K562 (cell line): Measurements from ENCODE around the gene LZTR1. TPM values are rescaled to one million over a fixed set of nuclear protein-coding genes. Genes with fewer than 3 reads are reported as not detected.
A peak's percentile ranks its signal among the peaks of the same experiment; 100 is the strongest.

Experiments used
- BMI1 ChIP-seq: fragments of 150-350 bp; IDR thresholded peaks from 2 replicates; pipeline ENCODE4 v1.6.1; 2014; ENCODE audit warnings: low read length
- CXXC5 ChIP-seq: fragments of 250-450 bp; sonication (Bioruptor Pico); IDR thresholded peaks from 2 replicates; pipeline ENCODE4 v1.8.0; 2022; ENCODE audit warnings: inconsistent platforms, mild to moderate bottlenecking, moderate library complexity
- EP300 ChIP-seq: IDR thresholded peaks from 2 replicates; pipeline ENCODE4 v1.6.1; 2012; ENCODE audit warnings: low read length, improper control_type of control experiment
- GTF2F1 ChIP-seq: IDR thresholded peaks from 2 replicates; pipeline ENCODE4 v1.6.1; 2011; ENCODE audit warnings: low read depth, low read length, improper control_type of control experiment
- ILK ChIP-seq: fragments of 450-650 bp; IDR thresholded peaks from 2 replicates; pipeline ENCODE4 v1.6.1; 2016; ENCODE audit warnings: missing genetic modification characterization, low read depth, mild to moderate bottlenecking, missing compliant biosample characterization, moderate library complexity, borderline replicate concordance
- MCM3 ChIP-seq: fragments of 450-650 bp; IDR thresholded peaks from 2 replicates; pipeline ENCODE4 v1.6.1; 2016
- MEF2D ChIP-seq: conservative IDR thresholded peaks from 2 replicates; pipeline ENCODE4 v1.6.1; 2016; ENCODE audit warnings: low read depth, missing genetic modification characterization, missing compliant biosample characterization
- NONO ChIP-seq, 2 experiments: fragments of 200-400 bp in 1 of 2; fragments of 450-650 bp in 1 of 2; formaldehyde crosslinking in 1 of 2; IDR thresholded peaks; 2 replicates each; pipeline ENCODE4 v1.6.1; 2017; ENCODE audit warnings: low read depth in 2 of 2, mild to moderate bottlenecking in 2 of 2, moderate library complexity in 2 of 2, low read length in 1 of 2
- RAD21 ChIP-seq, 2 experiments: fragments of 250-450 bp in 1 of 2; fragments of 450-650 bp in 1 of 2; sonication (Bioruptor Pico) in 1 of 2; formaldehyde crosslinking in 1 of 2; IDR thresholded peaks in 1 of 2; conservative IDR thresholded peaks in 1 of 2; 2 replicates each; pipeline versions ENCODE4 v1.4.0 to v1.8.0; 2020 to 2022; ENCODE audit warnings: mild to moderate bottlenecking in 2 of 2, moderate library complexity in 1 of 2
- RBM39 ChIP-seq: fragments of 200-400 bp; formaldehyde crosslinking; optimal IDR thresholded peaks from 2 replicates; pipeline ENCODE3; 2018; ENCODE audit warnings: low read depth, low read length
- RCOR1 ChIP-seq, 2 experiments: IDR thresholded peaks; 2 replicates each; pipeline ENCODE4 v1.6.1; 2012; ENCODE audit warnings: low read depth in 2 of 2, low read length in 2 of 2, borderline replicate concordance in 1 of 2, improper control_type of control experiment in 1 of 2
- SFPQ ChIP-seq: fragments of 200-400 bp; formaldehyde crosslinking; IDR thresholded peaks from 2 replicates; pipeline ENCODE4 v1.6.1; 2017; ENCODE audit warnings: mild to moderate bottlenecking, low read depth, low read length, moderate library complexity
- STAG1 ChIP-seq: sonication (generic); formaldehyde crosslinking; IDR thresholded peaks from 2 replicates; pipeline ENCODE4 v1.5.0; 2020; ENCODE audit warnings: missing genetic modification reagents, borderline replicate concordance
- STAT5B ChIP-seq: fragments of 250-450 bp; sonication (Bioruptor Pico); IDR thresholded peaks from 2 replicates; pipeline ENCODE4 v1.8.0; 2021; ENCODE audit warnings: mild to moderate bottlenecking, inconsistent platforms
- TAF7 ChIP-seq: fragments of 450-650 bp; IDR thresholded peaks from 2 replicates; pipeline ENCODE4 v1.6.1; 2016; ENCODE audit warnings: missing genetic modification characterization, missing compliant biosample characterization
- TCF15 ChIP-seq: fragments of 250-450 bp; sonication (Bioruptor Pico); IDR thresholded peaks from 2 replicates; pipeline ENCODE4 v1.8.0; 2022; ENCODE audit warnings: moderate library complexity, mild to moderate bottlenecking, inconsistent platforms
- ZBTB11 ChIP-seq, 3 experiments: fragments of 200-800 bp in 1 of 3; fragments of 250-450 bp in 1 of 3; fragments of 450-650 bp in 1 of 3; sonication (Bioruptor Pico) in 1 of 3; sonication (Bioruptor generic) in 1 of 3; formaldehyde crosslinking in 1 of 3; IDR thresholded peaks; 2 replicates each; pipeline versions ENCODE4 v1.6.1 to v1.8.0; 2016 to 2022; ENCODE audit warnings: mild to moderate bottlenecking in 2 of 3, missing genetic modification characterization in 2 of 3, missing compliant biosample characterization in 1 of 3, moderate library complexity in 1 of 3
- ZKSCAN3 ChIP-seq: fragments of 250-450 bp; sonication (Bioruptor Pico); IDR thresholded peaks from 2 replicates; pipeline ENCODE4 v1.4.0; 2020
- ZNF12 ChIP-seq: sonication (generic); formaldehyde crosslinking; IDR thresholded peaks from 2 replicates; pipeline ENCODE4 v1.4.0; 2020; ENCODE audit warnings: mild to moderate bottlenecking, missing genetic modification reagents
- ZNF133 ChIP-seq: fragments of 250-450 bp; sonication (Bioruptor Pico); IDR thresholded peaks from 2 replicates; pipeline ENCODE4 v1.4.0; 2020; ENCODE audit warnings: mild to moderate bottlenecking
- ZNF184 ChIP-seq: sonication (generic); formaldehyde crosslinking; IDR thresholded peaks from 2 replicates; pipeline ENCODE4 v1.5.0; 2020; ENCODE audit warnings: missing genetic modification reagents
- ZNF347 ChIP-seq: fragments of 450-650 bp; formaldehyde crosslinking; IDR thresholded peaks from 2 replicates; pipeline ENCODE4 v1.4.0; 2020; ENCODE audit warnings: low read depth, mild to moderate bottlenecking, moderate library complexity
- ZNF444 ChIP-seq: fragments of 250-450 bp; sonication (Bioruptor Pico); IDR thresholded peaks from 2 replicates; pipeline ENCODE4 v1.4.0; 2020; ENCODE audit warnings: mild to moderate bottlenecking, moderate library complexity
- ZNF507 ChIP-seq: conservative IDR thresholded peaks from 2 replicates; pipeline ENCODE4 v1.6.1; 2017; ENCODE audit warnings: missing genetic modification characterization, missing compliant biosample characterization
- polyA plus RNA-seq, 8 experiments: library from polyadenylated mRNA; depleted of rRNA in 4 of 8; stranded (reverse) in 5 of 8; unstranded in 3 of 8; fragments of >200 nt; fragmentation: Nextera tagmentation in 2 of 8; fragmentation: Illumina TruSeq in 1 of 8; extraction: Ambion mirVana in 2 of 8; extraction: Trizol in 1 of 8; gene quantifications; 2 replicates each; pipeline versions ENCODE4 v1.2.1 to v1.2.3, GENCODE V29; 2011 to 2014; ENCODE audit warnings: inconsistent platforms in 1 of 8, missing spikeins in 1 of 8
- total RNA-seq, 7 experiments: library from RNA; depleted of rRNA in 6 of 7; stranded (reverse); fragments of >200 nt in 6 of 7; fragmentation: Illumina TruSeq in 2 of 7; extraction: Trizol in 2 of 7; gene quantifications; 2 replicates each; pipeline versions ENCODE4 v1.2.1 to v1.2.3, GENCODE V29; 2011 to 2021; ENCODE audit warnings: low replicate concordance in 1 of 7

Gene LZTR1
- total and polyA plus RNA-seq, 9 of the 15 experiments (the other 6 are each of a cell fraction or from before 2014, with no cell fraction given): 2.2 to 135 (median 63.0) TPM

- 0 out of 2 replicates have a peak, but pooled peaks have one; percentile 77 for TF ChIP-seq TCF15 (CRISPR knock-in tag)
- TF ChIP-seq STAG1: no peak
- TF ChIP-seq ZNF133: peak; percentile 94
- TF ChIP-seq NONO (IDR thresholded peaks at IDR 0.05; ENCODE audit: low read depth in 2 of 2, low read length in 1 of 2): no peak
- TF ChIP-seq ILK (tag): no peak
- no peak for TF ChIP-seq MEF2D (tag)
- TF ChIP-seq STAT5B (CRISPR knock-in tag): no peak
- TF ChIP-seq MCM3: no peak
- TF ChIP-seq ZKSCAN3 (CRISPR knock-in tag): no peak
- peak in 1 of 3 experiments; percentile 73; a peak in 2 of 6 replicates for TF ChIP-seq ZBTB11 (CRISPR knock-in tag; IDR thresholded peaks at IDR 0.05)
- no peak; the same call in 1 of the 2 replicates for TF ChIP-seq GTF2F1
- no peak for TF ChIP-seq RBM39
- TF ChIP-seq RAD21 (CRISPR knock-in tag; conservative IDR thresholded peaks at IDR 0.05 in 1 of 2, IDR thresholded peaks at IDR 0.05 in 1 of 2): no peak
- no peak; the same call in 1 of the 2 replicates for TF ChIP-seq ZNF347
- TF ChIP-seq TAF7 (tag): no peak; the same call in 1 of the 2 replicates
- peak; percentile 75 for TF ChIP-seq EP300
- no peak for TF ChIP-seq ZNF12 (CRISPR knock-in tag)
- peak; percentile 99 for TF ChIP-seq CXXC5 (CRISPR knock-in tag)
- TF ChIP-seq SFPQ: no peak
- TF ChIP-seq ZNF444: no peak
- TF ChIP-seq BMI1: peak; percentile 100
- TF ChIP-seq RCOR1 (IDR thresholded peaks at IDR 0.05; ENCODE audit: borderline replicate concordance in 1 of 2, low read depth in 2 of 2, low read length in 2 of 2): peak in 1 of 2 experiments; percentile 99; a peak in 2 of 4 replicates
- no peak for TF ChIP-seq ZNF507 (tag)
- no peak for TF ChIP-seq ZNF184 (CRISPR knock-in tag)
Observed at GRCh38 chr22:21014202-21014725, 32.2 kb downstream of the LZTR1 start (continued).
